ENCODE results near the gene MSMP. TPM values are rescaled to one million over a fixed set of nuclear protein-coding genes. Genes with fewer than 3 reads are reported as not detected.

Gene MSMP
- total and polyA plus RNA-seq, 9 of the 15 experiments (the other 6 are each of a cell fraction or from before 2014, with no cell fraction given) = 0.60 TPM; not detected in 8

DNA sequence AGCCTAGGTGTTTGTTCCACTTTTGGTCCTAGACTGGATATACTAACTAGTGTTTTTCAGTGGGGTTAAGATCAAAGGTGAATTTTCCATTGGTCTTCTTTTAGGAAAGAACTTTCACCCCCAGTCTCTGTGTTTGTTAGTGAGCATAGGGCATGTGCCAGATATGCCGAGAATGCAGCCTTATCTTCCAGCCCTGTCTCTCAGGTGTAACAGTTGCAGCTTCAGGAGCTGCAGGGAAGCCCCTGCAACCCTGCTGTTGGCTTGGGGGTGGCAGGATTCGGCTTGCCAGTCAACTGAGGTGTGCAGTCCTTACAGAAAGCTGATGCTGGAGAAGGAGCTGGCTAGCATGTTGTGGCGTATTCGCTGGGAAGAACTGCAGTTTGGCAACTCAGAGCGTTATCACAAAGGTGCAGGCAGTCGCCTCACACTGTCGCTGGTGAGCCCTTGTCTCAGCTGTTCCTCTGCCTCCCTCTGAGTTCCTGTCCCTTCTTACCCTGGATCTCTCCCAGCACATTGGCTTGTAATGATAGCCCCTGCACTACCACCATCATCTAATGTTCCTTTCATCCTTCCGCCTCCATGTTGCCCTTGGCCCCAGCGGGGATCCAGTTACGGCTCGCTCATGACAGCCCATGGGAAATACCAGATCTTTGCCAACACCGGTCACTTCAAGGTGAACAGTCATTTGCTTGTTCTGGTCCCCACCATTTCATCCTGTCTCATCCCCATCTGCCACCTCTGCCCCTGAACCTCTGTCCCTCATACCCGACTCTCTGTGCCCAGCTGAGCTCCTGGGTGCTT is 47.5 kb upstream of the MSMP start (continued):
- TF ChIP-seq, protein P1, sequence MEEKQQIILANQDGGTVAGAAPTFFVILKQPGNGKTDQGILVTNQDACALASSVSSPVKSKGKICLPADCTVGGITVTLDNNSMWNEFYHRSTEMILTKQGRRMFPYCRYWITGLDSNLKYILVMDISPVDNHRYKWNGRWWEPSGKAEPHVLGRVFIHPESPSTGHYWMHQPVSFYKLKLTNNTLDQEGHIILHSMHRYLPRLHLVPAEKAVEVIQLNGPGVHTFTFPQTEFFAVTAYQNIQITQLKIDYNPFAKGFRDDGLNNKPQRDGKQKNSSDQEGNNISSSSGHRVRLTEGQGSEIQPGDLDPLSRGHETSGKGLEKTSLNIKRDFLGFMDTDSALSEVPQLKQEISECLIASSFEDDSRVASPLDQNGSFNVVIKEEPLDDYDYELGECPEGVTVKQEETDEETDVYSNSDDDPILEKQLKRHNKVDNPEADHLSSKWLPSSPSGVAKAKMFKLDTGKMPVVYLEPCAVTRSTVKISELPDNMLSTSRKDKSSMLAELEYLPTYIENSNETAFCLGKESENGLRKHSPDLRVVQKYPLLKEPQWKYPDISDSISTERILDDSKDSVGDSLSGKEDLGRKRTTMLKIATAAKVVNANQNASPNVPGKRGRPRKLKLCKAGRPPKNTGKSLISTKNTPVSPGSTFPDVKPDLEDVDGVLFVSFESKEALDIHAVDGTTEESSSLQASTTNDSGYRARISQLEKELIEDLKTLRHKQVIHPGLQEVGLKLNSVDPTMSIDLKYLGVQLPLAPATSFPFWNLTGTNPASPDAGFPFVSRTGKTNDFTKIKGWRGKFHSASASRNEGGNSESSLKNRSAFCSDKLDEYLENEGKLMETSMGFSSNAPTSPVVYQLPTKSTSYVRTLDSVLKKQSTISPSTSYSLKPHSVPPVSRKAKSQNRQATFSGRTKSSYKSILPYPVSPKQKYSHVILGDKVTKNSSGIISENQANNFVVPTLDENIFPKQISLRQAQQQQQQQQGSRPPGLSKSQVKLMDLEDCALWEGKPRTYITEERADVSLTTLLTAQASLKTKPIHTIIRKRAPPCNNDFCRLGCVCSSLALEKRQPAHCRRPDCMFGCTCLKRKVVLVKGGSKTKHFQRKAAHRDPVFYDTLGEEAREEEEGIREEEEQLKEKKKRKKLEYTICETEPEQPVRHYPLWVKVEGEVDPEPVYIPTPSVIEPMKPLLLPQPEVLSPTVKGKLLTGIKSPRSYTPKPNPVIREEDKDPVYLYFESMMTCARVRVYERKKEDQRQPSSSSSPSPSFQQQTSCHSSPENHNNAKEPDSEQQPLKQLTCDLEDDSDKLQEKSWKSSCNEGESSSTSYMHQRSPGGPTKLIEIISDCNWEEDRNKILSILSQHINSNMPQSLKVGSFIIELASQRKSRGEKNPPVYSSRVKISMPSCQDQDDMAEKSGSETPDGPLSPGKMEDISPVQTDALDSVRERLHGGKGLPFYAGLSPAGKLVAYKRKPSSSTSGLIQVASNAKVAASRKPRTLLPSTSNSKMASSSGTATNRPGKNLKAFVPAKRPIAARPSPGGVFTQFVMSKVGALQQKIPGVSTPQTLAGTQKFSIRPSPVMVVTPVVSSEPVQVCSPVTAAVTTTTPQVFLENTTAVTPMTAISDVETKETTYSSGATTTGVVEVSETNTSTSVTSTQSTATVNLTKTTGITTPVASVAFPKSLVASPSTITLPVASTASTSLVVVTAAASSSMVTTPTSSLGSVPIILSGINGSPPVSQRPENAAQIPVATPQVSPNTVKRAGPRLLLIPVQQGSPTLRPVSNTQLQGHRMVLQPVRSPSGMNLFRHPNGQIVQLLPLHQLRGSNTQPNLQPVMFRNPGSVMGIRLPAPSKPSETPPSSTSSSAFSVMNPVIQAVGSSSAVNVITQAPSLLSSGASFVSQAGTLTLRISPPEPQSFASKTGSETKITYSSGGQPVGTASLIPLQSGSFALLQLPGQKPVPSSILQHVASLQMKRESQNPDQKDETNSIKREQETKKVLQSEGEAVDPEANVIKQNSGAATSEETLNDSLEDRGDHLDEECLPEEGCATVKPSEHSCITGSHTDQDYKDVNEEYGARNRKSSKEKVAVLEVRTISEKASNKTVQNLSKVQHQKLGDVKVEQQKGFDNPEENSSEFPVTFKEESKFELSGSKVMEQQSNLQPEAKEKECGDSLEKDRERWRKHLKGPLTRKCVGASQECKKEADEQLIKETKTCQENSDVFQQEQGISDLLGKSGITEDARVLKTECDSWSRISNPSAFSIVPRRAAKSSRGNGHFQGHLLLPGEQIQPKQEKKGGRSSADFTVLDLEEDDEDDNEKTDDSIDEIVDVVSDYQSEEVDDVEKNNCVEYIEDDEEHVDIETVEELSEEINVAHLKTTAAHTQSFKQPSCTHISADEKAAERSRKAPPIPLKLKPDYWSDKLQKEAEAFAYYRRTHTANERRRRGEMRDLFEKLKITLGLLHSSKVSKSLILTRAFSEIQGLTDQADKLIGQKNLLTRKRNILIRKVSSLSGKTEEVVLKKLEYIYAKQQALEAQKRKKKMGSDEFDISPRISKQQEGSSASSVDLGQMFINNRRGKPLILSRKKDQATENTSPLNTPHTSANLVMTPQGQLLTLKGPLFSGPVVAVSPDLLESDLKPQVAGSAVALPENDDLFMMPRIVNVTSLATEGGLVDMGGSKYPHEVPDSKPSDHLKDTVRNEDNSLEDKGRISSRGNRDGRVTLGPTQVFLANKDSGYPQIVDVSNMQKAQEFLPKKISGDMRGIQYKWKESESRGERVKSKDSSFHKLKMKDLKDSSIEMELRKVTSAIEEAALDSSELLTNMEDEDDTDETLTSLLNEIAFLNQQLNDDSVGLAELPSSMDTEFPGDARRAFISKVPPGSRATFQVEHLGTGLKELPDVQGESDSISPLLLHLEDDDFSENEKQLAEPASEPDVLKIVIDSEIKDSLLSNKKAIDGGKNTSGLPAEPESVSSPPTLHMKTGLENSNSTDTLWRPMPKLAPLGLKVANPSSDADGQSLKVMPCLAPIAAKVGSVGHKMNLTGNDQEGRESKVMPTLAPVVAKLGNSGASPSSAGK (IDR thresholded peaks at IDR 0.05) = no peak
- no peak for TF ChIP-seq FOXK2 (conservative IDR thresholded peaks at IDR 0.05 in 1 of 2, IDR thresholded peaks at IDR 0.05 in 1 of 2; ENCODE audit: low read depth in 2 of 2)
- no peak for TF ChIP-seq ESRRA (IDR thresholded peaks at IDR 0.05; ENCODE audit: borderline replicate concordance, low read depth)
- TF ChIP-seq ILK (tag; IDR thresholded peaks at IDR 0.05; ENCODE audit: borderline replicate concordance, low read depth) = no peak
- no peak for TF ChIP-seq TBL1XR1 (IDR thresholded peaks at IDR 0.05; ENCODE audit: low read length in 2 of 2)
- no peak for TF ChIP-seq SIX5 (IDR thresholded peaks at IDR 0.05; ENCODE audit: borderline replicate concordance in 1 of 2, insufficient read depth in 1 of 2, low read depth in 1 of 2, low read length in 2 of 2)
- no peak for TF ChIP-seq HNRNPH1 (optimal IDR thresholded peaks at IDR 0.05; ENCODE audit: low read depth, low read length)
- TF ChIP-seq ZNF717 (CRISPR knock-in tag; IDR thresholded peaks at IDR 0.05) = no peak
- TF ChIP-seq MEF2A (IDR thresholded peaks at IDR 0.05; ENCODE audit: control insufficient read depth, low read depth, low read length) = no peak
- no peak for TF ChIP-seq RCOR1 (IDR thresholded peaks at IDR 0.05; ENCODE audit: borderline replicate concordance in 1 of 2, low read depth in 2 of 2, low read length in 2 of 2)
- TF ChIP-seq ZNF668 (CRISPR knock-in tag; IDR thresholded peaks at IDR 0.05) = no peak

All from K562 (cell line).